SK-N-MC (cell line): ENCODE results near the gene ZNF316.
A peak's percentile ranks its signal among the peaks of the same experiment; 100 is the strongest.

Experiments
- DNase-seq: peaks from one replicate; pipeline ENCODE4 v3.0.0-alpha.2; 2011; ENCODE audit warnings: low read depth, low spot score
- H3K27ac ChIP-seq: fragments of 200-600 bp; sonication (generic); 2 replicates; pipeline ENCODE4 v1.5.1; 2016; ENCODE audit warnings: mixed run types
- H3K36me3 ChIP-seq: fragments of 200-600 bp; sonication (generic); 2 replicates; pipeline ENCODE4 v1.6.1; 2017; ENCODE audit warnings: antibody characterized with exemption, low read length, mixed read lengths; ENCODE audit not compliant: insufficient read depth
- H3K4me3 ChIP-seq: fragments of 200-600 bp; sonication (generic); 2 replicates; pipeline ENCODE4 v1.5.1; 2016
- H3K9ac ChIP-seq: fragments of 200-600 bp; sonication (generic); 2 replicates; pipeline ENCODE4 v1.8.0; 2017; ENCODE audit warnings: mixed run types, mixed read lengths; ENCODE audit not compliant: insufficient read length
- H3K9me3 ChIP-seq: fragments of 200-600 bp; sonication (generic); 2 replicates; pipeline ENCODE4 v1.6.1; 2017; ENCODE audit warnings: low read depth, mild to moderate bottlenecking, antibody characterized with exemption, low read length, moderate library complexity, mixed read lengths
- EZH2 ChIP-seq: fragments of 200-600 bp; sonication (generic); IDR thresholded peaks from one replicate; pipeline ENCODE4 v1.6.1; 2017; ENCODE audit warnings: antibody characterized with exemption
- FOXP2 ChIP-seq: optimal IDR thresholded peaks from 2 replicates; pipeline ENCODE3; 2011; ENCODE audit warnings: mild to moderate bottlenecking, moderate library complexity; ENCODE audit not compliant: insufficient read depth; ENCODE audit errors: extremely low read length, control extremely low read depth
- POLR2AphosphoS5 ChIP-seq: IDR thresholded peaks from 2 replicates; pipeline ENCODE4 v1.6.1; 2012; ENCODE audit warnings: mild to moderate bottlenecking, low read depth, low read length, borderline replicate concordance

The ZNF316 gene

DNA sequence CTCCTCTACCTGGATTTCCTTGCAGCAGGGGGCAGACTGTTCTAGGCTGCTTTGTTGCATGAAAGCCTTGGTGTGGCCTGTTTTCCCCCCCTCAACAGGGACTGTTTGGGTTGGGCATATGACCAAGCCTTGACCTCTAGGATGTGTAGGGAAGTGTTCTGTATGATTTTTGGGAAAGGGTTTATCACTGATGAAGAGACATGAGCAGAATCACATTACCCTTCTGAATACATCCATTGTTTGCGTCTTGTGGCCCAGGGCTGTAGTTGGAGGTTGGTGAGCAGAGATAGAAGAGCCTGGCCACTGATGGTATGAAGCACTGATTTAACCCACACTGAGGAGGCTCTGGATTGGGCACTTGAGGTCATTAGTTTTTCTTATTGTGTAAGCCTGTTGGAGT, 43.0 kb downstream of the ZNF316 start:
- Histone ChIP-seq H3K9ac (no peak overlapping the region), H3K4me3 (no peak overlapping the region), H3K27ac (no peak overlapping the region), H3K9me3 (peaks cover 15% of the 10 kb centered on the region), H3K36me3 (peaks cover 4% of the 10 kb centered on the region; the same call in 1 of the 2 replicates)
- TF ChIP-seq POLR2AphosphoS5 (no peak), EZH2 (no peak), FOXP2 (no peak)
- no peak for DNase-seq

- Histone ChIP-seq H3K36me3 (peaks cover 99% of the 10 kb centered on the region), H3K9ac (no peak overlapping the region), H3K9me3 (peaks cover 71% of the 10 kb centered on the region), H3K27ac (no peak overlapping the region), H3K4me3 (peak overlapping the region; percentile 37; the same call in 1 of the 2 replicates)
- DNase-seq = no peak
- no peak for TF ChIP-seq FOXP2
These were observed 54.0 kb downstream of the ZNF316 start for GRCh38 chr7:6691103-6691502.

GRCh38 chr7:6691609-6692106, 54.5 kb downstream of the ZNF316 start:
- peaks cover 100% of the 10 kb centered on the region for H3K36me3 ChIP-seq
- no peak for DNase-seq
- H3K9me3 ChIP-seq = peaks cover 73% of the 10 kb centered on the region
- no peak overlapping the region for H3K9ac ChIP-seq
- no peak overlapping the region for H3K27ac ChIP-seq
- TF ChIP-seq POLR2AphosphoS5 (no peak), EZH2 (no peak), FOXP2 (no peak)
- H3K4me3 ChIP-seq = peak overlapping the region; percentile 37; the same call in 1 of the 2 replicates

GRCh38 chr7:6700793-6701192, 63.7 kb downstream of the ZNF316 start:
- H3K36me3 ChIP-seq = peaks cover 90% of the 10 kb centered on the region
- no peak overlapping the region for H3K9ac ChIP-seq
- H3K27ac ChIP-seq = no peak overlapping the region
- no peak for TF ChIP-seq EZH2
- TF ChIP-seq POLR2AphosphoS5 = no peak
- H3K4me3 ChIP-seq = no peak overlapping the region
- DNase-seq = no peak
- H3K9me3 ChIP-seq = peaks cover 65% of the 10 kb centered on the region

- no peak for DNase-seq
- peaks cover 54% of the 10 kb centered on the region for H3K9me3 ChIP-seq
- no peak overlapping the region for H3K4me3 ChIP-seq
- no peak overlapping the region for H3K9ac ChIP-seq
- no peak for TF ChIP-seq FOXP2
- TF ChIP-seq POLR2AphosphoS5 = no peak
- TF ChIP-seq EZH2 = no peak
- peaks cover 79% of the 10 kb centered on the region for H3K36me3 ChIP-seq
- no peak overlapping the region for H3K27ac ChIP-seq
These were observed 64.7 kb downstream of the ZNF316 start for GRCh38 chr7:6701860-6702259.
